HepG2 (cell line): ENCODE data around the gene ARHGEF3. TPM values are rescaled to one million over a fixed set of nuclear protein-coding genes. Genes with fewer than 3 reads are reported as not detected.

Experiments used
- FOXA3 ChIP-seq: IDR thresholded peaks from 2 replicates; pipeline ENCODE4 v1.6.1; 2016; ENCODE audit warnings: missing genetic modification reagents, missing compliant biosample characterization
- MAX ChIP-seq: IDR thresholded peaks from 2 replicates; pipeline ENCODE4 v1.6.1; 2012; ENCODE audit warnings: inconsistent platforms
- MXD3 ChIP-seq: IDR thresholded peaks from 2 replicates; pipeline ENCODE4 v1.6.1; 2016; ENCODE audit warnings: mild to moderate bottlenecking, missing biosample characterization, missing genetic modification reagents
- SOX13 ChIP-seq, 3 experiments: fragments of 450-650 bp in 1 of 3; sonication (generic) in 1 of 3; formaldehyde crosslinking in 1 of 3; IDR thresholded peaks in 2 of 3; conservative IDR thresholded peaks in 1 of 3; 2 replicates each; pipeline versions ENCODE4 v1.5.0 to v1.6.1; 2016 to 2020; ENCODE audit warnings: antibody characterized with exemption in 1 of 3, mild to moderate bottlenecking in 1 of 3, missing compliant biosample characterization in 1 of 3, missing genetic modification reagents in 1 of 3, moderate library complexity in 1 of 3
- SPEN ChIP-seq: sonication (generic); formaldehyde crosslinking; IDR thresholded peaks from 2 replicates; pipeline ENCODE4 v1.5.1; 2020; ENCODE audit warnings: low read depth, mild to moderate bottlenecking, missing genetic modification reagents
- ZHX2 ChIP-seq, 2 experiments: sonication (generic) in 1 of 2; formaldehyde crosslinking in 1 of 2; IDR thresholded peaks; 2 replicates each; pipeline versions ENCODE4 v1.6.1 to v1.9.0; 2014 to 2022; ENCODE audit warnings: antibody characterized with exemption in 1 of 2, borderline replicate concordance in 1 of 2, inconsistent platforms in 1 of 2, low read depth in 1 of 2, missing genetic modification reagents in 1 of 2
- ZNF142 ChIP-seq: sonication (generic); formaldehyde crosslinking; IDR thresholded peaks from 2 replicates; pipeline ENCODE4 v1.4.0; 2020; ENCODE audit warnings: missing genetic modification reagents
- ZNF354B ChIP-seq: sonication (generic); formaldehyde crosslinking; IDR thresholded peaks from 2 replicates; pipeline ENCODE4 v1.8.0; 2022; ENCODE audit warnings: mild to moderate bottlenecking, missing genetic modification reagents
- ZNF512B ChIP-seq: sonication (generic); formaldehyde crosslinking; IDR thresholded peaks from 2 replicates; pipeline ENCODE4 v1.5.1; 2020; ENCODE audit warnings: missing genetic modification reagents, mild to moderate bottlenecking, borderline replicate concordance
- polyA plus RNA-seq, 8 experiments: library from polyadenylated mRNA; depleted of rRNA in 3 of 8; stranded (reverse) in 7 of 8; unstranded in 1 of 8; fragments of >200 nt; fragmentation: Illumina TruSeq in 4 of 8; extraction: Trizol in 4 of 8; gene quantifications; 2 replicates each; pipeline versions ENCODE4 v1.2.1 to v1.2.3, GENCODE V29; 2011 to 2016; ENCODE audit warnings: low read depth in 4 of 8, missing spikeins in 1 of 8, mixed read lengths in 1 of 8; ENCODE audit not compliant: insufficient read depth in 1 of 8
- total RNA-seq, 5 experiments: library from RNA; depleted of rRNA; stranded (reverse); fragments of >200 nt; fragmentation: Illumina TruSeq; extraction: Trizol; gene quantifications; 2 replicates each; pipeline ENCODE4 v1.2.3, GENCODE V29; 2016; ENCODE audit warnings: low read depth in 1 of 5

Gene ARHGEF3
- total and polyA plus RNA-seq, 2 of the 13 experiments (the other 11 are each of a cell fraction or from before 2014, with no cell fraction given) = 14.8 to 23.1 TPM

- TF ChIP-seq ZNF512B (CRISPR knock-in tag) (no peak), ZHX2 (IDR thresholded peaks at IDR 0.05; ENCODE audit: low read depth) (no peak), ZHX2 (CRISPR knock-in tag; IDR thresholded peaks at IDR 0.05; ENCODE audit: borderline replicate concordance) (no peak), FOXA3 (CRISPR knock-in tag) (no peak; the same call in 1 of the 2 replicates), ZNF354B (no peak), SOX13 (IDR thresholded peaks at IDR 0.05) (peak; percentile 64), SOX13 (CRISPR knock-in tag; conservative IDR thresholded peaks at IDR 0.05 in 1 of 2, IDR thresholded peaks at IDR 0.05 in 1 of 2) (peak in 1 of 2 experiments; percentile 91; a peak in 2 of 4 replicates), SPEN (CRISPR knock-in tag) (no peak), ZNF142 (CRISPR knock-in tag) (no peak; the same call in 1 of the 2 replicates), MXD3 (CRISPR knock-in tag) (no peak), MAX (no peak)
Observed at GRCh38 chr3:56818156-56818985, 16.6 kb upstream of the ARHGEF3 start (continued).
